Activated CD4-positive, CD25-positive, alpha-beta regulatory T cell treated with anti-CD3 and anti-CD28 coated beads, Interleukin-2, amount 50 U/mL, for 24 hours (primary cell): Measurements from ENCODE around the gene TXNRD2.

Experiments used
- ATAC-seq, 2 donors: fragments of 150-1000 bp; cut with Tn5 transposase; one replicate each; pipeline ENCODE4 v1.10.0; 2021; ENCODE audit warnings: mild to moderate bottlenecking in 1 of 2, moderate library complexity in 1 of 2

Gene TXNRD2

DNA sequence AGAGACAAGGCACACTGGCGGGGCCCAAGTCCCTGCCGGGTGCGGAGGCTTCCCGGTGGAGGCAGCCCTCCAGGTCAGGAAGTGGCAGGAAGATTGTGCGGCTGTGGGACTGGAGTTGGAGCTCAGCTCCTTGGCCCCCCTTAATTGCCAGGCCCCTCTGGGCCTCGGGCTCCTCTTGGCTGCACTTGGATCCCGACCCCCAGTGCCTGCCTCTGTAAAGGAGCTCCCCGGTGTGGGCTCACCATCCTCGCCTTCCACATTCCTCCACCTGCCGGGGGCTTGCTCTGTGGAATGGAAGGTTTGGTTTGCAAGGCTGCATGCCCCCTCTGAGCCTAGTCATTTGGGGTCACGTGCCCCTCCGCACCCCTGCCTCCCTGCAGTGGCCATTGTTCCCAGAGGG lies 38.1 kb downstream of the TXNRD2 start:
- ATAC-seq = no peak

DNA sequence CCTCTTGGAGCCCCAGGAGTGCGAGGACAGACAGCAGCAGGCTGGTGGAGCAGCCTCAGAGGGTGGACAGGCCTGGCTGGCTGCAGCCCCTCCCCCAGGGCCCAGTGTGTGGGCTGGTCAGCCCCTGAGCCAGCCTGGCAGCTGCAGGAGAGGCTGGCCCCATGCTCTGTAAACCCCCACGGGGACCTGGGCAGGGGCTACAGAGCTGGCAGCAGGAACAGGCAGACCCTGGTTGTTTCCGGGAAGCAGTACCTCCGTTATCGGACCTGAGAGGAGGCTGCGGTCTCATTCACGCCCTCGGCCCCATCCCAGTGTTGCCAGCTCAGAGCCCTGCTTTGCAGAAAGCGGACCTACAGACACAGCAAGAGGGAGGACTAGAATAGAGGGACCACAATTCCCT lies 38.6 kb downstream of the TXNRD2 start:
- ATAC-seq = no peak

DNA sequence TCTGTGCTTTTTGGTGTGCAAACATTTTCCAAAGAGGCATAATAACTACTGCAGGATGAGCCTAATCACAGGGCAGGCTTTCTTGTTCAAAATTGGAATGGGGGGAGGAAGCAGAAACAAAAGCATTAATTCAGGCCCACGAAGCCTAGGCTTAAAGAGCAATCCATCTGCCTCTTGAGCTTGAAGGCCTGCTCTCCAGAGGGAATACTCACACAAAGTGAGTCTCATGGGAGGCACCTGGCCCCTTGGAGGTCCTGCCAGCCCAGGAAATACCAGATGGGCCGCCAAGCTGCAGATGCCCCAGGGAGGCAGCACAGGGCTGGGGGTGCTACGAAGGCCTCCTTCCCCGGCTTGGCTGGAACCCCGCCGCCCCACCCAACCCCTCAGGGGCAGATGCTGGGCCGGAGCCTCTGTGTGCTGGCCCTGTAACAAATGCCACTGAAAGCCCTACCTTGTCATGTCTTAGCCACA lies 39.3 kb downstream of the TXNRD2 start:
- ATAC-seq = no peak

DNA sequence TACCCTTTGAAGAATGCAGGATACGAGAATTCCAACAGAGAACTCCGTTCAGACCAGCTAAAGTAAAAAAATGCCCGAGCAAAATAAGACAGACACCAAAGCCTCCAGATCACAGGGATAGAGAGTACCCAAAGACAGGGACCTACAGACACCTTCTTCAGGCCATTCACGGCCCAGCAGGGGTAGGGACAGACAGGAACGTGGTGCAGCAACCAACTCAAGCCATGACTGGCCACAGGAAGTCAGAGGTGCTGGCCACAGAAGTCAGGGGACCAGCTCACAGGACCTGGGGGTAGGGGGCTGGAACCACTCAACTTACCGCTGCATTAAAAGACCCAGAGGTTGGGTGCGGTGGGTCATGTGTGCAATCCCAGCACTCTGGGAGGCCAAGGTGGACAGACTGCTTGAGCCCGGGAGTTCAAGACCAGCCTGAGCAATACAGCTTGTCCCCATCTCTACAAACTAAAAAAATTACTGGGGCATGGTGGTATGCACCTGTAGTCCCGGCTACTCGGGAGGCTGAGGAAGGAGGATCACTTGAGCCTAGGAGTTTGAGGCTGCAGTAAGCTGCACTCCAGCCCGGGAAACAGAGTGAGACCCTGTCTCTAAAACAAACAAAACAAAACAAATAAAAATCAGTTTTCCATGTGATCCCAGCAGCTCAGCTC lies 39.9 kb downstream of the TXNRD2 start:
- no peak for ATAC-seq

DNA sequence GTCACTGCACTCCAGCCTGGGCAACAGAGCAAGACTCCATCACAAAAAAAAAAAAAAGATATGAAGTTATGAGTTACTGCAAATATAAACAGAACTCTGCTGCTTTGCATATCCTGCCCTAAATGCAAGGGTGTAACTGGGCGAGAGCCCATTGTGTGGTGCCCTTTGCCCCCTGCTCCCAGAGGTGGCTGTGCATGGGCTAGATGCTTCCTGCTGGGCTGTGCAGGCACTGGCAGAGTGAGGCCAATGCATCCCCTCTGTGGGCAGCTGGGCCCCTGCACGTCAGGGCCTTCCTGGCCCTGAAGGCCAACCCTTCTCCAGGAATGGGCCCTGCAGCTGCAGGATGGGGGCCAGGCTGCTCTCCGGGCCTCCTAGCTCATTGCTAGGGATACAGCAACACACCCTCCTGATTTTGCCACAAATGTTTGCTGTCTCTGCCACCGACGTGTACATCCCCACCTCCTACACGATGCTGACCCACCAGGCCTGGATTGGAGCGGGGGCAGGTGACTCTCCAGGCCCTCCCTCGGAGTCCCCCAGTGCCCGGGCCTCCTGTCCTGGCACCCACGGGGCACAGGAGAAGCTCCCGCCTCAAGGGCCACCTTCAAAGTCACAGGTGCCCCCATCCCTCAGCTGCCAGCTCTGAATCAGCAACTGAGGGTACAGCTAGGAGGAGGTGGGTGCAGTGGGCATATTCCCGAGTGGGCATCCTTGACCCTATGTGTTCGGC lies 40.7 kb downstream of the TXNRD2 start:
- ATAC-seq = no peak

DNA sequence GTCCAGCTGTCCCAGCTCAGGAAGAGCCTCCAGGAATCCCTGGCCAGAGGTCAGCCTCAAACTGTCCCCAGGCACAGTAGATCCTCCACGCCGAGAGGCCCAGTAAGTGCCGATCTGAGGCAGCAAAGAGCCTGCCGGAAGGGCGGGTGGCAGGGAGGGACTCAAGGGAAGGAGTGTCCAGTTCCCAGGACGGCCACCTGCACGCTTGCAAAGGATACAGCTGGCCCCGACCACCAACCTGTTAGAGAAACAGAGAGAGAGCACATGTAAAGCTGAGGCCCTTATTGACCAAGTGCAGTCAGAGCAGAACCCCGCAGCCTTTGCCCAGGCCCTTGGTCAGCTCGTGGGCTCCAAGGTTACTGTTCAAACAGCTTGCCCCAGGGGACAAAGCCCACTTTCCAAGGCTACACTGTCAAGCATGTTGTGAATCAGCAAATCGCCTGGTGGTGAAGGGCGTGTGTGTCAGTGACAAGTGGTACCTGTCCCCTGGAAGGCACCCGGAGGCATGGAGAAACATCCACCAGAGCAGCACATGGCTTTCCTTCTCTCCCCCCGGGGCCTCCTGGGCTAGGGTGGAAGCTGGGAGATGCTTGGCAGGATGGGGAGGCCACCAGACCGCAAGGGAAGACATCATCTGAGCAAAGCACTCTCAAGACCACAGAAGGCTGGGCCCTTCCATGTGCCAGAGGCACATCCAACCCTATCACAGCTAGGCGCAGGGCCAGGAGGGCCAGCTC lies 42.6 kb downstream of the TXNRD2 start:
- no peak for ATAC-seq

DNA sequence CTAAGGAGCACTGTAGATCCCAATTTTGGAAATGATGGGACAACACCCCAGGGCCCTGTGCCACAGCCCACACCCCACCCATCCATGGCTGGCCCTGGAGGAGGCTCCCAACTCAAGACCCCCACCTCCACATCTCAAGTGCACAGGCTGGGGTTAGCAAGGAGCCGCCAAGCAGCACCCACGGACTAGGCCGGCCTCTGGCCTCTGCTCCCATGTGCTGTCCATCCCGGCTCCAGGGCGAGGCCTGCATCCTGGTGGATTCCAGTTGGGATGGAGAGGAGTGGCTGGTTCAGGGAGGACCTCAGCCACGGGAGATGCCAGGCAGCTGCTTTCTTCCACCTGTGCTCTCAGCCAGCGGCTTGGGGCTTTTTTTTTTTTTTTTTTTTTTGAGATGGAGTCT lies 43.5 kb downstream of the TXNRD2 start:
- no peak for ATAC-seq

DNA sequence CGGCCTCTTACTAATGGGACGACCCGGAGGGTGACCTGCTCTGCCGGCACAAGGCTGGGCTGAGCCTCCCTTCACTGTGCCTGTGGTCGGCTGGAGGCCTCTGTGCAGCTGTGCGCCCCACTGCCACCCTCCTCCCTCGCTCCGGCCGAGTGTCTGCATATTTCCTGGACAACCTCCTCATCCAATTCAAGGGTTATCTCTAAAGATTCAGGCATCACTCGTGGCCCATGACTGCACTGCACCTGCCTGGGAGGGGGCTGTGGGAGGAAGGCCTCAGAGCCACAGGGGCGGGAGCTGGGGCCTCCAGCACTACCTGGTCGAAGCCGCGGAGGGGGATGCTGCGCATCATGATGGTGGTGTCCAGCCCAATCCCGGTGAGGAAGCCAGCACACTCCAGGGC lies 43.9 kb downstream of the TXNRD2 start:
- ATAC-seq = no peak

DNA sequence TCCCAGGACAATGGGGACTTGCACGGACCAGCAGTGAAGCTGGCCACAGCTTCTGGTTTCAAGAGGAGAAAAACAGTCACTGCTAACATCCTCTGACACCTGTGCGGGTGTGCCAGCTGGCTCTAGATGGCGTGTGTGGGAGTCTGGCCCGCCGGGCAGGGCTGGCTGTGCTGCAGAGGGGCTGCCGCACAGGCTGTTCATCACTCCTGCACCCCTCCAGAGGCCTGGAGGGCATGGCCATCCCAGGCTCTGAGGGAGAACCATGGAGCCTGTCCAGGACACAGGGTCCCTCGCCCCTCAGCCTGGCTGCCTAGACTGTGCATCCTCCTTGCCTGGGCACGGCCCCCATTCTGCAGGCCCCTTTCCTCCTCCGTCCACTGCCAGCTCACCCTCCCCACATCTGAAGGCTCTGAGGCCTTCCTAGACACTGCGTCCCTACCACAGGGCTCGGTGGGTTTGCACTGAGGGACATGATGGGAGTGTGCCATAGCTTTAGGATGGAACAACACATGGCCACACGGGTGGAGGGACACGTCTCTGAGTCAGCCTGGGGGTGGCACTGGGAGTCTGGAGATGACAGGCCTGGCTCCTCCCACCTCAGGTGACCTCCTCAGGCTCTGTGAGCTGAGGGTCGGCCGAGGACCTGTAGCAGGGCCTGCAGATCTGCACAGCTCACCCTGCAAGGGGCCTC lies 44.8 kb downstream of the TXNRD2 start:
- peak in 1 of 2 donors; percentile 21 for ATAC-seq

DNA sequence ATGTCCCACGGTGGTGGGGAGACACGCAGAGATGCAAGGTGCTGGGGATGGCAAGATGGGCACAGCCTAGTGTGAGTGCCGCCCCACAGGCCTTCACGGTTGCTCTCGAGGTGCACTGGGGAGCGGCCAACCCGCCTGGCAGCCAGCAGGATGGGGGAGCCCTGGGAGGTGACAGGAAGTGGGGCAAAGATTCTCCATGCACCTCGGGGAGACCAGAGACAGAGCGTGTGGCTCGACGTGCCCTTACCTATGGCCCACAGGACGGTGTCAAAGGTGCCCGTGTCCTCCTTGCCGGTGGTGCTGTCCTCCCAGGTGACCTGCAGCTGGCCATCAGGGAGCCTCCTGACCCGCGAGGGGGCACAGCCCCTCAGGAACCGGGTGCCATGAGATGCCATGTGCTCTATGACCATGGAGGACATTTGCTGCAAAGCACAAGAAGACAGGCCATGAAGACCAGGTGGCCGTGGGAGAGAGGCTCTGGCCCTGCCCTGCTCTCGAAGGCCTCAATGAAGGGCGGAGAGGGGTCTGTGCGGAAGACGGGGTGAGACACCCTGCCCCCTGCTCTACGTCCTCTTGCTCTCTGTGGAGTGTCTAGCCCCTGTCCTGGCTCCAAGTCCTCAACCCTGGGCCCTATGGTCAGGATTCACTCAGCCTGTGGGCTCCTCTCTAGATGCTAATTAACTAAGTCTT lies 46.3 kb downstream of the TXNRD2 start:
- ATAC-seq = no peak

DNA sequence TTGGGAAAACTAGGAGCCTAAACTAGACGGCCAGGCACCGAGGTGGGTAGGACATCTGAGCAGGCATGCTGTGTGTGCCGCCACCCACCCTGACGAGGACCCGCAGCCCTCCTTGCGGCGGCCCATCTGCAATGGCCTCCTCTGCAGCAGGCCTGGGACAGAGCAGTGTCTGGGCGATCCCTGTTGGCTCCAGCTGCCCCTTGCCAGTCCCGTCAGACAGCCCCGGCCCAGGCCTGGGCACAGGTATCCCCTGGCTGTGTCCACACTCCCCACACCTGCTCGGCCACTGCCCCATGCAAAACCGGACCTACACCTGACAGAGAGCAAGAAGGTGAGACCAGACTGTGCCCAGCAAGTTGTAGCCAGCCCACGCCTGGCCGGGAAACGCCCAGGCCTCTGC lies 48.3 kb downstream of the TXNRD2 start:
- no peak for ATAC-seq

DNA sequence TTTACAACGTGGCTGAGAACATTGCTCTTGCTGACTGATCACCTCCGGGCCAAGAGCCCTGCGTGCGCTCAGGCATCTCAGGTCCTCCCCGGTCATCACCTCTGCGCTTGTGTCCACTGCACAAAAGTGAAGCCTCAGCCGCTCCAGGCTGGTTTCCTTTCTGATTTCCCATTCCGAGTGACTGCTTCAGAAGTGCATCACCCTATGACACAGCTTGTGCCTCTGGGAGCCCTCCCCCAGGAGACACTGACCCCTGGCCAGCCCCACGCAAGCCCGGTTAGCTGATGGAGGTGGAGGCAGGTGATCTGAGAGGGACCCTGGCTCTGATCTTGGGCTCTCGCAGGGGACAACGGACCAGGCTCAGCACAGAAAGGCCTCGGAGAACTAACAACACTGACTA lies 48.7 kb downstream of the TXNRD2 start:
- no peak for ATAC-seq

DNA sequence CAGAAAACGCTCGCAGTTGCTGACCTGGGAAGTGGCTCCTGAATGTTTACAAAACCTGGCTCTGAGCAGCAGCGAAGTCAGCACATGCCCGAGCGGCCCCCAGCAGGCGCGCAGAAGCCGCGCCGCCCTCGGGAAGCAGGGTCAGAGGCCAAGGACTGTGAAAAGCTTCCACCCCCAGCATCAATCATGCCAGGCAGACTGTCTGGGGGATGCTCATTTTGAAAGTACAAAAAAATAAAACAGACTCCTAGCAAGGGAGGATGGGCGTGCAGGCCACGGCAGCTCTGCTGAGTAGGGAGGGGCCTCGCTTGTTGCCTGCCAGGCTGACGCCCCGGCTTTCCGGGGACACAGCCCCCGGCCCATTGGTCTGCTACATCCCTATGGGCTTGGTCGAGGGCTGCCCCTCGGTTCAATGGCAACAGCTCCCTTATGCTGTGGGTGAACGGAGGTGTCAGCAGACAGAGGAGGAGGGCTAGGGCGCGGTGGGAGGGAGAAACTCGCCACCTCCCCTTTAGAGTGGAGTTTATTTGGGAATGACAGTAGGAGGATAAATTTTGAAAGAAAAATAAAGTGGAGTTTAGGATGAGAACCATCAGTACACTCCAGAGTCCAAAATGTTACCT lies 49.2 kb downstream of the TXNRD2 start:
- ATAC-seq = peak; percentile 65 to 68

DNA sequence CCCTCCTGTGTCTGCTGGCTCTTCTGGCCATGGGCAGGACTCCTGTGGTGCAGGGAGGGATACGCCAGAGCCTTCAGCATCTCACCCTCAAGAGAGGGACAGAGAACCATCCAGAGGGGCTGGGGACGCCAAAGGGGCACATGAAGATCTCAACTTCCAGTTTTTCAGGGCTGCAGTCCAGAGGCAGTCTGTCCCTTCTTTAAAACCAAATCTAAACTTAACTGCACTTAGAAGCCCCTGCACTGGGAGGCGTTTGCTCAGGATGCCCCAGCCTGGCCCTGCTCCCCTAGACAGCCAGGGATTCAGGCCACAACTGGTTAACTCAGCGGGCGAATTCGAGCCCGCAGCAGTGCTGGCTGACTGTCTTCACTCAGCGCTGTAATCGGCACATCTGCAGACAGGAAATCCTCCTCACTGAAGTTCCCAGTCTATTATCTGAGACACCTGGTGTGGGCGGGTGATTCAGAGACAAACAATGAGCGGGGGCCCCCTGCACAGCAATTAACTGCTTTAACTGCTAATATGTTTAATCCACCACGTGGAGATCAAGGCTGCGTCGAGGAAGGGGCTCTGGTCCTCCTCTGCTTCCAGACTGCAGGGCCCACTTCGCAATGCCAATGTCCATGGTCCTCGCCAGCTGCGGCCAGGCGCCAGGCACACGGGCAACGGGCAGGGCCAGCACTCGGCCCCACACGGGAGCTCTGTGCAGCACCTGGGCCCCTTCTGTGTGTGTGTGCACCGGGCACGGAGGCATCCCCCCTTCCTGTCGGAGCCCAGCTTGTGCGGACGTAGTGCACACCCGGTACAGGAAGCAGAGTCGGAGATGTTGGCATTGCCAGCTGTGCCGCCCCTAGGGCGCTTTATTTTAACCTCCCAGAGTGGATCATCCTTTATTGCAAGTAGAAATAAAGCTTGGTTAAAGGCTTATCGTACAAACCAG lies 50.0 kb downstream of the TXNRD2 start:
- peak; percentile 90 to 91 for ATAC-seq

DNA sequence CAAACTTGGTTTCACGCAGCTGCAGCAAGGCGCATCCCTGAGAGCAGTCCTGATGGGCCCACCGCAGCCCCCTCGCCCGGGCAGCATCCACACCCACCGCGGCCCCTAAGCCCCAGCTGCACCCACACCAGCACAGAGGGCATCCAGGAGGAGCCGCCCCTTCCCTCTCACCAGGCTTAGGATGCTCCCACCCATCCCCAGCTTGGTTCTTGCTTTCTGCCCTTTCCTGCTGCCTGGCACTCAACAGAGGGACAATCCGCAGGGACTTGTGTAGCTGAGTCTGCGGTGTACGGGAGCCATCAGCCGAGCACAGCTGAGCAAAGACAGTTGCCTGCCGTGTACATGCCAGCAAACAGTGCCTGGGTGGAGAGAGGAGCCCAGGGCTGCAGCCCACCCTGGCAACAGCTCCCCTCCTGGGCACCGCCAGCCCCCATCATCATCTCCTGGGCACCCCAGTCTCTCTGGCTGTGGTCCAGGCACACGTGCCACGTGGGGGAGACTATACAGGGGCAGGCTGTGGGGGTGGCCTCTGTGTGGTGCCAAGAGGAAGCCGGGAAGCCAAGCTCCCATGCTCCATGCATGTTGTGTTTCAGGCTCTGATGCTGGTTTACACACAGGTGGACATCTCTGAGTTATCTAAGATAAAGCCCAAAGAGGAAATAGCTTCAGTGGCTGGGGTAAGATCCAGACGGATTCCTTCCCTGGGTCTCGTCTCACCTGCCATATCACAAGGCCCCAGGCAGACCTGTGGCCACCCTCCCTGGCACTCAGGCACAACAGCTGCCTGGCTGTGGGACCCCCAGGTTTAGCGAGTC lies 50.9 kb downstream of the TXNRD2 start:
- ATAC-seq = no peak

DNA sequence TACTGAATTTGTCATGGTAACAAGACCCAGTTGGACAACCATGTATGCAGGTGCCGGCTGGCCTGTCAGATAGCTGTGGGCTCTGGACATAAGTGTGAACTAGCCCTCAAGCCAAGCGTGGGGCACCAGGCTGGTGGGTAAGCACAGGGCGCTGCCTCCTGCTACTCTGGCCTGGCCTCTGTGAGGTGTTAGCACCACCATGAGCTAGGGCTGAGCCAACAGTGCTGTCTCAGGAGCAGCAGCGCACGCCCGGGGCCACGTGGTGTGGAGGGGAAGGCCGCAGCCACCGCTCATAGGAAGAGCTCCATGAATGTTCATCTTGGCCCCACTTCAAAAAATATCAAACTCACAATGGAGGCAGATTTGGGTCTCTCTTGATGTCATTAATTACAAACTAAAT lies 51.7 kb downstream of the TXNRD2 start:
- ATAC-seq = no peak

DNA sequence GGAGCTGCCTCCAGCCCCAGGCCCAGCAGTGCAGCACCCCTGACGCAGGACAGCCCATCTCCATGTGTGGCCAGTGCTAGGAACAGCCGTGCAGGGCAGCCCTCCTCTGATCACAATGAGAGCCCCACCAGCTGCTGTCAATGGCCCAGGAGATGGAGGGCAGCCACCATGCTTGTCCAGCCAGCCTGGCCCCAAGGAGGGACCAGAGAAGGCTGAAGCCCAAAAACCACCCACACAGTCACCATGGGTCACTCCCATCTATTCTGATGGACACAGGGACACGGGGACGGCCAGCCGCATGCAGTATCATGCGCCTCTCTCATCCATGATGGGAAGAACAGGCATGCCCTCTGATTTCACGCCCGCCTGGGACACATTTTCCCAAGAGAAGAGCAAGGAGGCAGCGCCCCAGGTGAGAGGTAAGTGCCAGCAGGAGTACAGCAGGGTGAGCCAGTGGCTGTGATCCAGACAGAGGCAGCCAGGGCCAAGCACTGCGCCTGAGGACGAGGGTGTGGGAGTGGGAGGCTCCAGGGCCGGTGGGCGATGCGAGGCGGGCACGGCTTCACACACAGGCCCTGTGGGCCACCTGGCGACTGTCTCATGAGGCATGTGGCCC lies 53.4 kb downstream of the TXNRD2 start:
- ATAC-seq = no peak

DNA sequence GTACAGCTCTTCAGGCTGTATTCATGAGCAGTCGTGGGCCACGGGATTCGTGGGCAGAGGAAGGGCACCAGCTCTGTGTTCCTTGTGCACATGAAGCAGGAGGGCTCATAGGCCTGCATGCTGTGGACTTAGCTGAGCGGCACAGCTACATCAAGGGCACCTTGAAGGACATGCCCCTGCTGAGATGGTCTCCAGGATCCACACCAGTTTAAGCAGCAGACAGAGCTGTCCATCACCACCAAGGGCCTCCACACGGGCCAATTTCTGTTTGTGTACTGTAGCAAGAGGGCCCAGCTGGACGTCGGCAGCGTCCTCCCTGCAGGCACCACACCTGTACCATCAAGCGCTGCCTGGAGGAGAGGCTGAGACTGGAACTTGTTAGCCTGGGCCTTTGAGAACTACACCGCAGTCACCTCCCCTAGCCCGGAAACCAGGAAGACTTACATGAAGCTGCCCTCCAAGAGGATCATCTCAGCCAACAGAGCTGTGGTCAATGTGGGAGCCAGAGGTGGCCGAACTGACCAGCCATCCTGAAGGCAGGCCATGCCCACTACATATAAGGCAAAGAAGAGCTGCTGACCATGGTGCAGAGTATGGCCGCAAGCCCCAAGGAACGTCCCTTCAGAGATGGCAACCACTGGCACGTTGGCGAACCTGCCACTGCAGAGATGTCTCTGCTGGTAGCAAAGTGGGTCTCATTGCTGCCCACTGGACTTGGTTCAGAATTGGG lies 54.2 kb downstream of the TXNRD2 start:
- no peak for ATAC-seq
